Stimulated activated CD4-positive, alpha-beta T cell treated with anti-CD3 and anti-CD28 coated beads, Interleukin-12 subunit alpha, Interleukin-12 subunit beta, amount 100 ng/mL, for 4 hours (primary cell): ENCODE measurements around the gene TMEM132D.
"Not testable (repeated sequence)": the region's sequence is repeated elsewhere in the genome, so short reads cannot be mapped to it uniquely, and the experiment has no call there.

ENCODE experiments used
- DNase-seq: peaks from one replicate; pipeline ENCODE4 v3.0.0-alpha.2; 2020

The TMEM132D gene

DNA sequence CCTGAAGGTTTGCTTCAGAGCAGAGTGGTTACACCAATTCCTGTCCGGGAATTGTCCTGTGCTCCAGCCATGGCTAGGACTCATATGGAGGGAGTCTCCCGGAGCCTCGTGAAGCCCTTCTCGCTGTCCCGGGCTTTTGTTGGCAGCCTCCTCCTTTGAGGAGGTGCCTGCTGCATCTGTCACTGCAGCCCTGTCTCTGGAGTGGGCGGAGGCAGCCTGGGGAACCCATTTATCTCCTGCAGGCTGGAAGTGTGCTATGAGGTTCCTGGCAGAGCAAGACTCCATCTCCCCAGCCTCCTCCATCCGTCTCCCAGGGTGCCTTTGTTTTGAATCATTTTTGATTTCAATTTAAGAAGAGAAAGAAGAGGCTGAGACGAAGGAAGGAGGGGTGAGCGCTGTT lies 695.3 kb downstream of the TMEM132D start:
- DNase-seq: no peak

DNA sequence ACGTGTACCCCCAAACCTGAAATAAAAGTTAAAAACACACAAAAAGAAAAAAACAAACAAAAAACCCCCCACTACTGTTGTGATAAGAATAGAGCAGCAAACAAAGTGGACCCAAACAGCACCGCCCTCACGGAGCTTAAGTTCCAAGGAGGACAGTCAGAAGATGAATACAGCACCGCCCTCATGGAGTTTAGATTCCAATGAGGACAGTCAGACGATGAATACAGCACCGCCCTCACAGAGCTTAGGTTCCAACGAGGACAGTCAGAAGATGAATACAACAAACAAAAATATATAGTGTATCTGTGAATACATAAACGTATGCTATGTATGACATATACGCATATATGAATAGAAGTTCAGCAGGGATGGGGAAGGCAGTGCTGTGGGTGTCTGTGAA lies 696.7 kb downstream of the TMEM132D start:
- DNase-seq: no peak

DNA sequence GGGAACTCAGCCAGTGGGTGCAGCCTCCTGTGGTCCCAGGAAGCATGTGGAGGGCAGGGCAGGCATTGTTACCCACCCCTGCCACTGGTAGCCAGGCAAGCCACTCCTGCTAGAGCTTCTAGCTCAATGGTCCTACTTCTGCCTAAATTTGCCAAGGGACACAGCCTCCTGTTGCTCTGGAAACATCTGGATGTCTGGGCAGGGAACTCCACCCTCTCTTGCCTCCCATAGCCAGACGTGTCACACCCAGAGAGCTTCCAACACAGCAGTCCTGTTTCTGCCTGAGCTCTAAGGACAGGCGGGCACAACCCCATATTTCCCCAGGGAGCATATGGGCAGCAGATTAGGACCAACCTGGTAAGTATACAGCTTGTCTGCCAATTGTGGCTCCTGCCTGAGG lies 700.4 kb downstream of the TMEM132D start:
- no peak for DNase-seq

DNA sequence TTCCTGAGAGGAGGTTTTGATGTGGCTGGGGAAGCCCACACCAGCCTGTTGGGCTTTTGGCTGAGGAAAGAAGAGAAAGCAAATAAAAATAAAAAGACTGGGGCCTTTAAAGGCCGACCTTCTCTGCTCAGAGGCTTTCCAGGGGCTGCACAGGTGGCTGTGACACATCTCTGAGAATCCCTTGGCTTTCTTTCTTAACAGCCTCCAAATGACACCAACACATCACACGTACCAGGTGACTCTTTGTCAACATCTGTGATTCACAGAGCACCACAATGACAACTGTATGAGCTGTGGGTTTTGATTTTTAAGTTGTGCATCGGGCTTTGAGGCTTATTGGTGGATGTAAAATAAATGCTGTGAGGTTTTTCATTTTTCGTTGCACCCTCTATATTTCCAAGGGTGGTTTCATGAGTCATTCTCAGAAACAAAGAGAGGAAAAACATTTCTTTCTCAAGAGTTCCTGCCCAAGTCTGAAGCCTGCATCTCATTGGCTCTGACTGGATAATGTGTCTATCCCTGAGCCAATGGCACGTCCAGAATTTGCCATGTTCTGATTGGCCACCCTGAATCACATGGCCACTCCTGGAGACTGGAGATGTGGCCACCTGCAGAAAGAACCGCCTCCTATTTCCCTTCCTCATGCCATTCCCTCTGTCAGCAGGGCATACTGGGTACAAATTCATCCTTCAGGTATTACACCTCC lies 701.6 kb downstream of the TMEM132D start:
- DNase-seq: no peak

DNA sequence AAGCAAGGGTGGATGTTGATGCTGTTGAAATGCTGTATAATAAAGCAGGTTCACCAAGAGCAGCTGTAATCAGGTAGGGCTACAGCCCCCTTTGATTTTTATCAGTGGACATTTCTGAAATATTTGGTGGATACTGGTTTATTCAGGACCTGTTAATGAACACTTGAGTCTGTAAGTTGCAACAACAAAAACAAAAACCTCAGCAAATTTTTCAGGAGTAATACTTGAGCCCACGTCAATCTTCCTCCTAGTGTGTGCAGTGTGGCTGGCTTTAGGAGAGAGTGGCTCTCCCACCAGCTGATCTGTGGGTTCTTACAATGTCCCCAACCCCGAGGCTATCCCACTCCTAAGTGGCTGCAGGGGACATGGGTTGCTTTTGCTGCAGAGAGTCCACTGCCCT lies 702.8 kb downstream of the TMEM132D start:
- DNase-seq: no peak

DNA sequence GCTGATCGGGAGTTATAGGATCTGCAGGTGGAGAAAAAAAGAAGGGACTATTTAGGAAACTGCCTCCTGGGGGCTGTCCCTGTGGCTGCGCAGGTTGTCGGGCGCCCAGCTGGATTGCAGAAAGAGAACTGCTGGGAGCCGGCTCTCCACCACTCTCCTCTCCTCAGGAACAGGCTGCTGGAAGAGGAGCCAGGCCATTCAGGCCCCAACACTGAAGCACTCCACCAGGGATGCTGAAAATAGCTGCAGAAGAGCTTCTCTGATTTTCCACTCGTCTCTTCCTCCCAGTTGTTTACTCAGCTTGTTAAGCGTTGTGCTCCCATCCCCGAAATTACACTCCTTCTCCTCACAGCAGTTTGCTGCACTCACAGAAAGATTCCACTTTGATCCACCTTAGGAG lies 703.2 kb downstream of the TMEM132D start:
- DNase-seq: no peak

DNA sequence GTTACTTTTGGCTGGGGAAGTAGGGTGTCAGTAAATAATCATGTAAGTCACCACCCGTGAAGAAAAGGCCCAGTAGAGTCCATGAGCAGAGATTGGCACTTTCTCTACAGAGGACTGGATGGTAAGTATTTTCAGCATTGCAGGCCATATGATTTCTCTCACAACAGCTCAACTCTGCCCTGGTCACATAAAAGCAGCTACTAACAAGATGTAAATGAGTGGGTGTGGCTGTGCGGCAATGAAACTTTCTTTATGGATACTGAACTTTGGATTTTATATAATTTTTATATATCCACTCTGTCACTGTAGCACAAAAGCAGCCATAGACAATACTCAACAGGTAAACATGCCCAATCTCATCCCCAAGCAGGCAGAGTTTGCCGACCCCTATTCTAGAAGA lies 706.9 kb downstream of the TMEM132D start:
- no peak for DNase-seq

DNA sequence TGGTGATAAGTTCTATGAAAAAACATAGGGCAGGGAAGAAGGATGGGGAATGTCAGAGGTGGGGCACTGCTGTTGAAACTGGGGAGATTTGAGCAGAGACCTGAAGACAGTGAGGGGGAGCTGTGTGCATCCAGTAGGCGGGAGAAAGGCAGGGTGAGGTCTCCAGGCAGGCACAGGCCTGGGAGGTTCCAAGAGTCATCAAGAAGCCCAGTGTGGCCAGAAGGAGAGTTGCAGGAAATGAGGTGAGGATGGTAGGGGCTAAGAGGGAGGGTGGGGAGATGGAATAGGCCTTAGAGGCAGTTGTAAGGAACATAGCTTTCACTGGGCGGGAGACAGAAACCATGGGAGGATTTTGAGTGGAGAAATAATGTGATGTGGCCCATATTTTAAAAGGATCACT lies 708.7 kb downstream of the TMEM132D start:
- DNase-seq: no peak

DNA sequence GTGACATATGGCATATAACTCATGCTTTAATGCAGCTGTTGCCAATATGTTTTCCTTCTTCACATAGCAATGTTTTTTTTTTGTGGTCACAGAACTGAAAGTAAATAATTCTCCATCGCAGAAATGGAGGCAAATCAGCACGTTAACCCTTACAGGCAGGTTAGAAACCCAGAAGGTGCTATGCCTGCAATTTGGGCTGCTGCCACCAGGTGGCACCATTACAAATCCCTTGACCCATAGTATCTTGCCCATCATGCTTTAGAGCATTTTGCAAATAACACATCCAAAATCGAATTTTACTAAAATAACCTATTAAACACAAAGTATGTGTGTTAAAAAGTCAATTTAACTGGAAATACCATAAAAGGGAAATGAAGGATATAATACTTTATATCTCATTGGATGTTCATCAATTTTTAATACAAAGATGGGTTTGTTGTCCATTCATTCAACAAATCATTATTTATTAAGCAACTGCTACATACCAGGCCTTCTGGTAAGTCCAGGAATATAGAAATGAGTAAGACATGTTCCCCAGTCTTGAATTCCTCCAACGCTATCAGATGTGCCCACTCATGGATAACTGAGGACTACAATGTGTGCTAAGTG lies 710.5 kb downstream of the TMEM132D start:
- DNase-seq: no peak

DNA sequence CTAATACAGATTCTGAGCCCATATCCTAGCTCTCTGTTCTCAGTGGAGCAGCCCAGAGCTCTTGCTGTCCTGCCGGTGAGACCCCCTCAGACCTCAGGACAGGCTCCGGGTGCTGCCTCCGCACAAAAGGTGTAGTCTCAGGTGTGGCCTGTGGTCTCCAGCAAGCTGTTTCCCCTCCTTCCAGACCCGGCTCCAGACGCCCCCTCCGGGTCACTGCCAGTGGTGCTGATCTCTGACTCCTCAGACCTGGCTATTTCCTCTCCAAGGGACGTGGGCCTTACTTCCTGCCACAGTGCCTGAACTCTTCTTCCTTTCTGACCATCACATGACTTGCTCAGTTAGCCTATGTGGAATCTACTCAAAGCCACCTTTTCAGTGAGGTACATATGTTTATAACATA lies 713.0 kb downstream of the TMEM132D start:
- no peak for DNase-seq

DNA sequence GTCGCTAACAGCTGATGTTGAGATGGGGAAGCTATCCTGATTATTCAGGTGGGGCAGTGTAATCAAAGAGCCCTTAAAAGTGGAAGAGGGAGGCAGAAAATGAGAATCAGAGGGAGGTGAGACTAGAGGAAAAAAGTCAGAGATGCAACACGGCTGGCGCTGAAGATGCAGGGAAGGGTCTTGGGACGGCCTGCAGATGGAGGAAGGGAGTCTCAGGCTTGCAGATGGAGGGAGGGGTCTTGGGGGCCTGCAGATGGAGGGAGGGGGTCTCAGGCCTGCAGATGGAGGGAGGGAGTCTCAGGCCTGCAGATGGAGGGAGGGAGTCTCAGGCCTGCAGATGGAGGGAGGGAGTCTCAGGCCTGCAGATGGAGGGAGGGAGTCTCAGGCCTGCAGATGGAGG lies 713.9 kb downstream of the TMEM132D start:
- not testable (repeated sequence) for DNase-seq

DNA sequence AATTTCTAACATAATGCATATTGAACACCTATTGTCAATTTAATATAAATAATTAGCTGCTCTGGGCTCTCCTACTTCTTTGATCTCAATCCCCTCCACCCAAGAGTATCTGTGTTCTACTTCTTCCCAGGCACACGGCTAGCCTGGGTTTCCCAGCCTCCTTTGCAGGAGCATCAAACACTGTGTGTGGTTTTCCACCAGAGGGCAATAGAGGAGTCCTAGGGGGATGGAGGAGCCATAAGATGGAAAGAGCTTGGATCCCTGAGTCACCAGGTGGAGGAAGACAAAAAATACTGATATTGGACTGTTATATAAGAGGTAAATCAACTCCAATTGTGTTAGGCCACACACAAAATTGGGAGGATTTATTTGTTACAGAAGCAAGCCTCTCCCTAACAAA lies 716.9 kb downstream of the TMEM132D start:
- no peak for DNase-seq

DNA sequence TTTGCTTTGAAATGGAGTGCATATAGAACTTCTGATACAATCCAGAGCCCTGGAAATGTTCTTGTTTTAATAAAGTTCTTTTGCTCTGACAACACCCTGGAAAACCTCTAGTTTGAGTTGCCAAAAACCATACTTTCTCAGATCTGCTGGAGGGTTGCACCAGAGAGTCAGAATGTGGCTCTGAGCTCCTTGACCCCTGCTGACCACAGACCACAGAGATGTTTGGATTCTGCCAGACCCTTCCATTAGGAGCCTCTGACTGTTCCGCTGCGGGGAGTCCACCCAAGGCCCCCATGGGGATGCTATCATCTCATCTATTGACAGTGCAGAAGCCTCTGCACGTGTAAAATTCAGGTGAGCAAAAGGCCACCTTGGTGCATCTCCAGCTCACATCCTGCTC lies 718.0 kb downstream of the TMEM132D start:
- no peak for DNase-seq

DNA sequence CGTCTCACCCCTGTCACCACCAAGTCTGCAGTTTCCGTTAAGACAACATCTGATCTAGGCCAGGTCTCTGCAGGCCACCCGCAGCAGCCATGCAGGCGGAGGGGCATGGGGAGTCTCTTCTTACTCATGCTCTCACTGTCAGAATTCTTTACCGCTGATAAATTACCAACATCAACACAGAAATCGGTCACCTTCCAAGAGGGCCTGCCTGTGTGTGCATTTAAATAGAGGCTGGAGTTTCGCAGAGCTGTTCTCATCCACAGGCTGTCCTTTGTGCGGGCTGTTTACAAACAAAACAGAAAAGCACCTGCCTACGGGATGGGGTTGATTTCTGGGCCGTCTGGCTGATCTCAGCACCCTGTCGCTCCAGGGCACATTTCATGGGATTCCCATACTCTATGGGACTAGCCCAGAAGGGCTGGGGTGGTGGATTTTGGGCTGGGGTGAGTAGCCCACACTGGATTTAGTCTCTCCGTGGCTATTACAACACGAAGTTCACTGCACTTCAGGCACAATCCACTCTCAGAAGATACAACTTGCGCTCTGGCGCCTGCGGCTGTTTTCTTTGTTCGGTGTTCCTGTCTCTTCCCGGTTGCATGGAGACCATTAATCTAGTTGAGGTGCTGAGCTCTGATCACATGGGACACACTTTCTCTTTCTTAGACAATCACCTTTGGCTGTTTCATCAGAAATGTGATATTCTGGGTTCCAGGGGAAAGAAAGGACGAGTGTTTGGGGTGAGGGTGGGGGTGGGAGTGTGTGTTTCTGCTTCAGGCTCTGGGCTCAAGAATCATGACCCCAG lies 719.5 kb downstream of the TMEM132D start:
- no peak for DNase-seq

DNA sequence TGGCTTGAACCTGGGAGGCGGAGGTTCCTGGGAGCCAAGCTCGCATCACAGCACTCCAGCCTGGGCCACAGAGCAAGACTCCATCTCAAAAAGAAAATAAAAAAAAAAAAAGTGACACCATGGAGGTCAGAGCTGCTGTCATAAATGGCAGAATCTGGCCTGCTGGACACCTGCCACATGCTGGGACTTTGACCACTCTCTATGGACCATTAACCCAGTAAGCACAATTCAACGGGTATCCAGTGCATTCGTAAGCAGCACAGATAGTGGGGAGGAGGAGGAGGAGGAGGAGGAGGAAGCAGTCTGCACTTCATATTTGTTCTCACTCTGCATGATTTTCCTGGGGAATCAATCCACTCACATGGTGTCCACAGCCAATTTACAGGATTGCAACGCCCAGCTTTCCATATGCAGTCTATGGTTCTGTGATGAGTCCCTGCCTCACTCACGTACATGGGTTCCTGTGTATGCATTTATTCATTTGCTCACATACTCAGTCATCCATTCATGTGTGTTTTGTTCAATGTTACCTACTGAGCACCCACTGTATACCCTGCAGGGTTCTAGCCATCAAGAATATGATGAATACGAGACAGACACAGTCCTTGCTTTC lies 723.8 kb downstream of the TMEM132D start:
- DNase-seq: no peak

DNA sequence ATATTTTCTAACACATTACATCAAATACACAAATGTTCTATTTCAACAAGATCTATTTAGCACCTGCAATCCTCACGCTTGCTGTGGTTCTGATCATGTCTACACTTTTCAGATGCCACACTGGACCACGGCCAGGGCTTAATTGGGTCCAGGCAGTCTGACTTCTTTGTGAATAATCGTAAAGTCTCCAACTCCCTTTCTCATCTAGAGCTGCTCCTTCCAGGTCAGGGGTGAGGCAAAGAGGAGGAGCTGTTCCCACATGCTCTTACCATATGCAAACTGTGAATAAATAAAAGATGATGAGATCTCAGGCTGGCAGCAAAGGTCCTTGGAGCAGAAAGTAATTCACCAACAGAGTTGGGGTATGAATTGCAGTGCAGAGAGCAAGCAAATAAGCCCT lies 733.9 kb downstream of the TMEM132D start:
- no peak for DNase-seq

DNA sequence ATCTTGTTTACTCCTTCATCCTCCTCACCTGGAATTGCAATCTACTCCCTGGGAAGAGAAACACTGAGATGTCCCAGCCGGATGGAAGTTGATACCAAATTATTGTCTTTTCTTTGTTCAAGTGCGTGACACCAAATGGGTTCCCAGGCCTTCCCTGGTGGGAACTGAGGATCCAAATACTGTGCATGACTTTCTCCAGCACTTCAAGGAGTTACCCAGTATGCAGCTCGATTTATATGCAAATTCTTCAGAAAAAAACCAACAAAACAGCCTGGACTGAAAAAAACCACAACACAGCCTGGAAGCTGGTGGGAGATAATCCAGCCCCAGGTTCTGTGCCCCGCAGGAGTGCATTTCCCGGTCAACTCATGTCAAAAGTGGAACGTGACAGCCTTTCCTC lies 740.0 kb downstream of the TMEM132D start:
- no peak for DNase-seq

DNA sequence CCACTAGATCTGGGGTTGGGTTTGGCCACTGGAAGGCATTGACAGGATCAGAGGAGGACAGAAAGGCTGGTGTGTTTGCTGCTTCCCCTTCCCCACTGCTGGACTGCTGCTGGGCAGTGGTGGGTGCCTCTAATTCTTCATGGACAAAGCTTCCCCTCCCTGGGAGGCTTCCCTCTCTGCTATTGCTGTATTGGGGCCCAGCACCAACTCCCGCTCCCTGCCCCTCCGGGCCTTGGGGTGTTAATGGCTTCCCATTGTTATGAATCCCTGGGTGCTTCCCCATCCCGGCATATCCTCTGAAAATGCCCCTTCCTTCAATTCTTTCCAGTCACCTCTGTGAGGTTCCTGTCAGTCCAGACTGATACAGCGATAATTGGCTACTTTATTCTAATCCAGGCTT lies 740.4 kb downstream of the TMEM132D start:
- no peak for DNase-seq

DNA sequence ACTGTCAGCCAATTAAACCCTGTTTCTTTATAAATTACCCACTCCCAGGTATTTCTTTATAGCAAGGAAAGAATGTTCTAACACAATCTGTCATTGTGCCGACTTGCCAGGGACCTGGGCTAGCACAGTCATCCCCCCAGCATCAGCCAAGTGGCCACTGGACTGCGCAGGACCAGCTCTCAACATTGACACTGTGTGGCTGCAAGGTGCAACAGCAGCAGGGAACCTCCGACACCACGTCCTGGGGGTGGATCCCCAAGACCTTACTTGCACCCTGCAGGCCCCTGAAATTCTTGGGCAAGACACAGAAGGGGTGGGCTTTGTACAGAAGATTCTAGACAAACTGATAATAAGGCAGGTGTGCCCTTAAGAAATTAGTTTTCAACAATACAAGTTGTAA lies 741.0 kb downstream of the TMEM132D start:
- DNase-seq: no peak

DNA sequence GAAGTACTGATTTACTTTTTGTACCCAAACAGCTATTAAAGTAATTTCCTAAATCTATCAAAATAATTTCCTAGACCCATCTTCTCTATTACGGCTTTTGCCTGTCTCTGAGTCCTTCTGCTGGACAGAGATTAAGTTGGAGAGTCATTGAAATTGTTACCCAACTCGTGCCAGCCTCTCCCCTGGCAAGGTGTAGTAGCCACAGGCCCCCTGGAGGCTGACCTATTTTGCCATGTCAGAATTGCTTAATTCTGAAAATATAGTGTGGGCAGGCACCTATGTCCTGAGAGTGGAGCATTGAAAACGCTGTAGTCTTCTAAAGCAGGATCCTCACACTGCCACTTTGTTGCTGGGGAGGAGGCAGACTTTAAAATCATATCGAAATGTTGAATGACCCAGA lies 742.3 kb downstream of the TMEM132D start:
- no peak for DNase-seq

DNA sequence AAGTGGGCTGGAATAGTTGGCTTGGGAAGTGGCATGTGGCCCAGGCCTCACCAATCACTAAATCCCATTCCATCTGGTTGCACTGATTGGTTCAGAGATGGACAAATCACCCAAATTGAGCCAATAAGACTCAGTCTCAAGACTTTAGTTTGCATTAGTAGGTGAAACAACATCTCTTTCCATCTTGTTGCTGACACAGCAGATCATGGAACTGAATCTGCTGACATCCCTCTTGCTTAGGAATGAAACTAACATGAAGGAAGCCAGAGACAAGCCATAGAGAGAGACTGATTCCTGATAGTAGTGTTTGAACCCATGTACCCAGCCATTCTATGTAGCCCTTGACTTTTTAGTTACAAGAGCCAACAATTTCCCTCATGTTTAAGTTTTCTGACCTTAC lies 743.5 kb downstream of the TMEM132D start:
- DNase-seq: no peak

DNA sequence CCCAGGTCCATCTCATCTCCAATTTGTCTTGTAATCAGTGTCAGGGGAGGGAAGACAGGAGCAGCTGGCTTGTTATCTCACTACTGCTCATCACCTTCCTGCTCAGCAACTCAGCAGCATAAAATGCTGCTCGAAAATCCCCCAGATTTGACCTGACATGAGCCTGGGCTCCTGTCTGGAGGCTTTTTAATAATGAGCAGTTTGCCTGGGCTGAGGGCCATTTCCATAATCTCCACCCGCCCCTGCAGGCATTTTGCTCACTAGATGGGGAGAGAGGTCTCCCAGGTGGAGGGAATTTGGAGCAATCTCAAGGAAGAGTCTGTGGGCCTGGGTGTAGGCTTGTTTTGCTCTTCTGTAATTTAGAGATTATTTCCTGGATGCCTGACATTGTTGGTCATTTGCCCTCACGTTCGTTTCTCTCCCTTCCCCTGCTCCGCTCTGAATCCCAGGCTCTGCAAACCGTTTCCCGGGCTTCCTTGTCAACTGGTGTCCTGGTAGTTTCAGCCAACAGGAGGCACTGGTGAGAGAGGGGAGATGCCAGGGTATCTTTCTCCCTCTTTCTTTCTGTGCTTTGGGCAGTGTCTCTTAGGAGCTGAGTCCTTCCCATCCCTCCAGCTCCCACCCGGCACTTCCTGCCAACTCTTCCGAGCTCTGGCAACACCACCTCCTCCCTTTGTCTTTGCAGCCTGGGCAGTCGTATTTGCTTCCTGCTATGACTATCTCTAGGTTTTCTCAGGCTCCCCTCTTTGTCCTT lies 751.3 kb downstream of the TMEM132D start:
- DNase-seq: no peak

DNA sequence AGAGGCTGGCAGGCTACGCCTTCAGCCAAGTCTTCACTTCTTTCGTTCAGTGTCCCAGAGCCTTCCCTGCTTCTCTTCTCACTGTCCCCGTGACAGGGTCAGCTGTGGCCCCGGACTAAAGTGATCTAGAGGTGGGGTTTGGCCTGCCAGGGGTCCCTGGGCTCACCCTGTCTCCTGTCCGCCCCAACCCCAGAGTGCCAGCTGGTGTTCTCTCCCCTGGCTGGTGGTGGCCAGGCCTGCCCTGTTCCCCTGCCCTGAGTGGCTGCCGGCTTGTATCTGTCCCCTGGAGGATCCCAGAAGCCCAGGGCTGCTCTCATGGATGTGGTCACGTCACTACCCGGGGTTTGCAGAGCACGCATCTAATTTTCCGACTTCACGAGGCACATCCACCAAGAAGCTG lies 753.1 kb downstream of the TMEM132D start:
- no peak for DNase-seq
